Calu3 (cell line): ENCODE results near the gene NBEA. TPM values are rescaled to one million over a fixed set of nuclear protein-coding genes. Genes with fewer than 3 reads are reported as not detected.

Source experiments
- BruUV-seq: library from RNA; stranded (reverse); fragments of 400-500 nt; replicated peaks from 2 replicates; lab custom pipeline; 2021; lab: Mats Ljungman, UMichigan
- CTCF ChIA-PET: fragments of 300-600 bp; sonication (Branson Sonifier 250); formaldehyde crosslinking; loops from one replicate; lab custom pipeline; 2022; ENCODE audit warnings: antibody characterized with exemption; lab: Charles Lee
- DNase-seq: peaks from one replicate; pipeline ENCODE4 v3.0.0; 2022
- H3K27ac Mint-ChIP-seq: one replicate; pipeline ENCODE4 v1.8.0; 2022; ENCODE audit warnings: mixed read lengths; ENCODE audit not compliant: unreplicated experiment
- H3K27me3 Mint-ChIP-seq: one replicate; pipeline ENCODE4 v1.8.0; 2022; ENCODE audit warnings: mixed read lengths; ENCODE audit not compliant: unreplicated experiment
- H3K36me3 Mint-ChIP-seq: one replicate; pipeline ENCODE4 v1.8.0; 2022; ENCODE audit warnings: mild to moderate bottlenecking, moderate library complexity, mixed read lengths; ENCODE audit not compliant: insufficient read depth, unreplicated experiment
- H3K4me1 Mint-ChIP-seq: one replicate; pipeline ENCODE4 v1.8.0; 2022; ENCODE audit warnings: mild to moderate bottlenecking, low read depth, mixed read lengths; ENCODE audit not compliant: unreplicated experiment
- H3K4me3 Mint-ChIP-seq: one replicate; pipeline ENCODE4 v1.8.0; 2022; ENCODE audit warnings: mild to moderate bottlenecking, low read depth, moderate library complexity, mixed read lengths; ENCODE audit not compliant: unreplicated experiment
- H3K9me3 Mint-ChIP-seq: one replicate; pipeline ENCODE4 v1.8.0; 2022; ENCODE audit warnings: low read depth, mixed read lengths; ENCODE audit not compliant: unreplicated experiment
- intact Hi-C: fragments of 100-400 bp; cut with micrococcal nuclease; formaldehyde crosslinking; loops from one replicate; pipeline ENCODE4 v1.10.0; 2022; ENCODE audit not compliant: unreplicated experiment
- total RNA-seq: library from RNA; stranded (reverse); gene quantifications from 2 replicates; pipeline ENCODE4 v1.2.3, GENCODE V29; 2022
- TF ChIP-seq, protein P1 (sequence below): fragments of 200-600 bp; IDR thresholded peaks from one replicate; pipeline ENCODE4 v1.8.0; 2022; ENCODE audit warnings: antibody characterized with exemption; ENCODE audit not compliant: unreplicated experiment

NBEA gene
- total RNA-seq, 1 experiment from 2014 or later: 18.0 TPM

DNA sequence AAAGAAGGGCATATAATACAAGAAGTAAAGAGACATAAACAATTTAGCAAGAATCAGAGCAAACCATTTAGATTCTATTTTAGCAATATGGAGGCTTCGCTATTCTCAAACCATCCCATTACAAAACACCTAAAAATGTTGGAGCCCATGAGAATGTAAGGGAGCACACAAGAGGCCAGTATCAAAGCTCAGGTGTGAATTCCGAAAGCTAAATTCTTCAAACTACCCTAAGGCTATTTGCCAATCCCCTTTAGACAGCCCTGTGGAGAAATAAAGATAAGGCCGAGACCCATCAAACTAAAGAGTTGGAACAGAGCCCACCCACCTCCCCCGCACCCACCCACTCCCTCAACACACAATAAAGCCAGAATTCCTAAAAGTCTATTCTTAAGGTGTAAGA is 745.3 kb downstream of the NBEA start:
- Mint-ChIP-seq H3K9me3 (no peaks in the 10 kb centered on the region), H3K36me3 (no peaks in the 10 kb centered on the region), H3K4me1 (no peaks in the 10 kb centered on the region), H3K27ac (no peak overlapping the region), H3K27me3 (peaks cover 8% of the 10 kb centered on the region), H3K4me3 (no peak overlapping the region)
- DNase-seq: no peak
- intact Hi-C loops: no loop called here
- no TSS peak for BruUV-seq
- CTCF ChIA-PET: interaction anchor here (0.7 kb wide), 1 partner anchor 64 kb away, joined by 6 read pairs; no protein-coding TSS in a partner anchor
- TF ChIP-seq, protein P1, sequence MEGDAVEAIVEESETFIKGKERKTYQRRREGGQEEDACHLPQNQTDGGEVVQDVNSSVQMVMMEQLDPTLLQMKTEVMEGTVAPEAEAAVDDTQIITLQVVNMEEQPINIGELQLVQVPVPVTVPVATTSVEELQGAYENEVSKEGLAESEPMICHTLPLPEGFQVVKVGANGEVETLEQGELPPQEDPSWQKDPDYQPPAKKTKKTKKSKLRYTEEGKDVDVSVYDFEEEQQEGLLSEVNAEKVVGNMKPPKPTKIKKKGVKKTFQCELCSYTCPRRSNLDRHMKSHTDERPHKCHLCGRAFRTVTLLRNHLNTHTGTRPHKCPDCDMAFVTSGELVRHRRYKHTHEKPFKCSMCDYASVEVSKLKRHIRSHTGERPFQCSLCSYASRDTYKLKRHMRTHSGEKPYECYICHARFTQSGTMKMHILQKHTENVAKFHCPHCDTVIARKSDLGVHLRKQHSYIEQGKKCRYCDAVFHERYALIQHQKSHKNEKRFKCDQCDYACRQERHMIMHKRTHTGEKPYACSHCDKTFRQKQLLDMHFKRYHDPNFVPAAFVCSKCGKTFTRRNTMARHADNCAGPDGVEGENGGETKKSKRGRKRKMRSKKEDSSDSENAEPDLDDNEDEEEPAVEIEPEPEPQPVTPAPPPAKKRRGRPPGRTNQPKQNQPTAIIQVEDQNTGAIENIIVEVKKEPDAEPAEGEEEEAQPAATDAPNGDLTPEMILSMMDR: no peak

DNA sequence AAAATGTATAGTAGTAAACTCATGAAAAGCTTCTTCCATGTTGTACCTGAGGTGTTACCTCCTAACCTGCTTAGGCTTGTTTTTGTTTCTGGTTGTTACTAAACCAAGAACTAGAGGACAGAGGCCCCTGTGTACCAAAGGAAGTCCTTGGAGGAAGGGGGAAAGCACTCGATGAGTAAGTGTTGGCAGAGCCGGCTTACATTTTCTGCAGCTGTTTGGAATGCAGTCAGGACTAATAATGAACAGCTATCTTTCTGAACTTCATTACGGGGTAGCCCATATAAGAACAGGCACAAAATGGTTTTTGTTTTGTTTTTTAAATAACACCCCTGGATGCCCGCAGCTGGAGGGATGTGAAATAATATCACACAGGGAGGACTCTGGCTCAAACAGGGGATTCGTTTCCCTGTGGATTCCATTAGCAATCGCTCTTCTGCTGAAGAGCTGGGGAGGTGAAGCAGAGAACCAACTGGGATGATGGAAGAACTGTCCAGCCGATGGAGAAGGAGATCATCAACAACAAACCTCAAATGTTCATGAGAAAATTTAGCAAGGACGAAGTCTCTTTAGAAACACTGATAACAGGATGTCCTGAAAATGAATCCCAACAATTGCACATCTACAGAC is 748.6 kb downstream of the NBEA start:
- Mint-ChIP-seq H3K27me3 (peaks cover 8% of the 10 kb centered on the region), H3K27ac (no peak overlapping the region), H3K4me1 (no peaks in the 10 kb centered on the region), H3K9me3 (no peaks in the 10 kb centered on the region), H3K4me3 (no peak overlapping the region), H3K36me3 (no peaks in the 10 kb centered on the region)
- no TSS peak for BruUV-seq
- CTCF ChIA-PET: no interaction called here
- intact Hi-C loops: no loop called here
- DNase-seq: no peak
- TF ChIP-seq, protein P1: no peak

DNA sequence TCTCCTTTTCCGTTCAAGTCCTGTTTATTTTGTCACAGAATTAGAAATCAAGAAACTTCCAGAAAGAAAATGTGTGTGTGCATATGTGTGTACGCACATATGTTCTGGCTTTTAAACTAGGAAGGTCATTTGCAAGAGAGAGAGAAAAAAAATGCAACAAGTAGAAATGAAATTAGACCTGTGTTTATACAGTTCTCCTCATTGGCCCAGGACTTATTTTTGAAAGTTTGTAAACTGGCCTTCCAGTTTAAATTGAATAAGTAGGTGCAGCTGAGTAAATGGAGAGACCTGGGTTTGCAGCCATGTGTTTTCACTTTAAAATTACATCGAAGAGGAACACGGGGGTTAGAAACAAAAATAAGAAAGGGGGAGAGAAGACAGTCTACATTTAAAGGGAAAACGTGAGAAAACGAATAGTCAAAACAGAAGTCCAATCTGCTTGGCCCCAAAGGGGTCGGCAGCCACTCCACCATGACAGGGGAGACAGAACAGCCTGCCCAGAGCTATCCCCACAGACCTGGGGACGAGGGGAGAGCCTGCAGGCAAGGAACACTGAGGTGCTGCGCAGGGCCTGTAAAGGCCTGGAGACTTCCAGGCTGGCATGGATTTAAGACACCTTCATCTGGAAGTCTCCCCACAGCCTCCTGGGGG is 751.2 kb downstream of the NBEA start:
- no peaks in the 10 kb centered on the region for H3K27me3 Mint-ChIP-seq
- no peak for DNase-seq
- no peak overlapping the region for H3K4me3 Mint-ChIP-seq
- H3K36me3 Mint-ChIP-seq: no peaks in the 10 kb centered on the region
- H3K9me3 Mint-ChIP-seq: no peaks in the 10 kb centered on the region
- no peak overlapping the region for H3K27ac Mint-ChIP-seq
- CTCF ChIA-PET: no interaction called here
- BruUV-seq: no TSS peak
- no peaks in the 10 kb centered on the region for H3K4me1 Mint-ChIP-seq
- TF ChIP-seq, protein P1: no peak
- intact Hi-C loops: no loop called here

DNA sequence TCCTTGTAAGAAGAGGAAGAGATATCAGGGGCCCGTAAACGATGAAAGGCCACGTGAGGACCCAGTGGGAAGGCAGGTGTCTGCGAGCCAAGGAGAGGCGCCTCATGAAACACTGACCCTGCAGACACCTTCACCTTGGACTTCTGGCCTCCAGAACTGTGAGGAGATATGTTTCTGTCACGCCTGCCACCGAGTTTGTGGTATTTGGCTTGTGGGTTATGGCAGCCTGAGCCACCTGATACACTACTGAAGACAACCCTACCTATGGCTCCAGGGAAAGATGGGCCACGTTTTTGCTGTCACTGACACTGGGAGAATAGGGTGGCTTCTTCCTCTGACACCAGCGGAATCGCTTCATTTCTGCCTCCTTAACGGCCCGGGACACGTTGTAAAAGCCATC is 752.0 kb downstream of the NBEA start:
- H3K27me3 Mint-ChIP-seq: peaks cover 7% of the 10 kb centered on the region
- no peak for DNase-seq
- H3K36me3 Mint-ChIP-seq: no peaks in the 10 kb centered on the region
- no peak overlapping the region for H3K4me3 Mint-ChIP-seq
- TF ChIP-seq, protein P1: no peak
- no peaks in the 10 kb centered on the region for H3K9me3 Mint-ChIP-seq
- BruUV-seq: no TSS peak
- CTCF ChIA-PET: no interaction called here
- no peak overlapping the region for H3K27ac Mint-ChIP-seq
- intact Hi-C loops: no loop called here
- no peaks in the 10 kb centered on the region for H3K4me1 Mint-ChIP-seq
